ENCODE data around the gene MYH9. TPM values are rescaled to one million over a fixed set of nuclear protein-coding genes. Genes with fewer than 3 reads are reported as not detected.

Gene MYH9
- polyA plus RNA-seq, 1 experiment, result 338 TPM

- no peak for DNase-seq (ENCODE audit: low read depth, low spot score)
- H3K9me3 ChIP-seq (ENCODE audit: control insufficient read depth, insufficient read depth, low read length), result no peaks in the 10 kb centered on the region
- H3K27me3 ChIP-seq (ENCODE audit: control insufficient read depth, insufficient read depth, low read length), result no peaks in the 10 kb centered on the region
- ChIA-PET CTCF (interaction anchor here (1.1 kb wide), 1 partner anchor 149 kb away, joined by 3 read pairs; no protein-coding TSS in a partner anchor), POLR2A (interaction anchor here (1.0 to 1.2 kb wide), 2 partner anchors 9 to 51 kb away, joined by 3 read pairs; partner anchors contain the start of gene MYH9)
- TF ChIP-seq CTCF (IDR thresholded peaks at IDR 0.05; ENCODE audit: low read depth, low read length), result no peak
- H3K27ac ChIP-seq (ENCODE audit: low read depth, low read length), result peak overlapping the region; percentile 61
- no peak overlapping the region for H3K4me3 ChIP-seq (ENCODE audit: low read depth, low read length)
Measured at GRCh38 chr22:36337365-36338130, 50.2 kb downstream of the MYH9 start.

GRCh38 chr22:36336246-36337182 is 51.3 kb downstream of the MYH9 start:
- ChIA-PET CTCF (no interaction called here), POLR2A (interaction anchor here (0.6 to 1.2 kb wide), 3 partner anchors 8 to 52 kb away, joined by 3 to 4 read pairs (median 3); partner anchors contain the start of gene MYH9)
- no peaks in the 10 kb centered on the region for H3K27me3 ChIP-seq (ENCODE audit: control insufficient read depth, insufficient read depth, low read length)
- DNase-seq (ENCODE audit: low read depth, low spot score), result no peak
- H3K4me3 ChIP-seq (ENCODE audit: low read depth, low read length), result no peak overlapping the region
- peak overlapping the region; percentile 94 for H3K27ac ChIP-seq (ENCODE audit: low read depth, low read length)
- TF ChIP-seq CTCF (IDR thresholded peaks at IDR 0.05; ENCODE audit: low read depth, low read length), result no peak
- no peaks in the 10 kb centered on the region for H3K9me3 ChIP-seq (ENCODE audit: control insufficient read depth, insufficient read depth, low read length)

- no peak for DNase-seq (ENCODE audit: low read depth, low spot score)
- TF ChIP-seq CTCF (IDR thresholded peaks at IDR 0.05; ENCODE audit: low read depth, low read length), result no peak
- Histone ChIP-seq H3K27me3 (ENCODE audit: control insufficient read depth, insufficient read depth, low read length) (no peaks in the 10 kb centered on the region), H3K9me3 (ENCODE audit: control insufficient read depth, insufficient read depth, low read length) (no peaks in the 10 kb centered on the region), H3K27ac (ENCODE audit: low read depth, low read length) (peak overlapping the region; percentile 94), H3K4me3 (ENCODE audit: low read depth, low read length) (no peak overlapping the region)
- POLR2A ChIA-PET, result interaction anchor here (0.6 to 1.0 kb wide), 4 partner anchors 12 to 132 kb away, joined by 3 to 5 read pairs (median 4); no protein-coding TSS in a partner anchor
- CTCF ChIA-PET, result interaction anchor here (0.7 kb wide), 1 partner anchor 151 kb away, joined by 3 read pairs; no protein-coding TSS in a partner anchor
Measured at GRCh38 chr22:36335621-36336020, 52.1 kb downstream of the MYH9 start.

GRCh38 chr22:36334821-36335603 is 52.8 kb downstream of the MYH9 start:
- peak overlapping the region; percentile 94 for H3K27ac ChIP-seq (ENCODE audit: low read depth, low read length)
- H3K4me3 ChIP-seq (ENCODE audit: low read depth, low read length), result no peak overlapping the region
- no peaks in the 10 kb centered on the region for H3K27me3 ChIP-seq (ENCODE audit: control insufficient read depth, insufficient read depth, low read length)
- no peak for TF ChIP-seq CTCF (IDR thresholded peaks at IDR 0.05; ENCODE audit: low read depth, low read length)
- ChIA-PET POLR2A (interaction anchor here (0.8 to 1.0 kb wide), 5 partner anchors 9 to 135 kb away, joined by 3 to 5 read pairs (median 5); no protein-coding TSS in a partner anchor), CTCF (interaction anchor here (0.7 to 1.0 kb wide), 2 partner anchors 21 to 151 kb away, joined by 3 to 4 read pairs; no protein-coding TSS in a partner anchor)
- H3K9me3 ChIP-seq (ENCODE audit: control insufficient read depth, insufficient read depth, low read length), result no peaks in the 10 kb centered on the region
- DNase-seq (ENCODE audit: low read depth, low spot score), result peak; percentile 70

All from AG04450 (cell line).